Retina (tissue), 1 donor: ENCODE data around the gene FHIT.

Experiments
- DNase-seq: peaks from one replicate; pipeline ENCODE4 v3.0.0-alpha.2; 2016

FHIT gene

GRCh38 chr3:60756241-60757030 is 494.8 kb downstream of the FHIT start:
- DNase-seq, result no peak

DNA sequence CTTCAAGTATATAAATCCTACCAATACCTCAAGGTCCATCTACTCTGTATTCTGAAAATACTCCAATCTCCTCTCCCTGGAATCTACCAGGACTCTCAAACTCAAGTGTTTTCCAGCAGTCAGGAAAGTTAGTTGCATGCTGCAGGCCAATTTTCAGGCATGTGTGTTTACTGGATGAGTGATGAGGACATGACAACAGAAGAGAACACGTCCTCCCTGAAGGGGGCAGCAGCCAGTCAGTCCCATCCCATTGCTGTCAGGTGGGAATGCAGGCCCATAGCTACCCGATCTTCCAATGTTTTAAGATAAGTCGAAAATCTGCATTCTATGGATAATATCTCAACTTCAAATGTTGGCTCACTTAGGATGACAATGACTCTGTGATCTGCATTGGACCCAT is 496.2 kb downstream of the FHIT start:
- DNase-seq, result no peak

DNA sequence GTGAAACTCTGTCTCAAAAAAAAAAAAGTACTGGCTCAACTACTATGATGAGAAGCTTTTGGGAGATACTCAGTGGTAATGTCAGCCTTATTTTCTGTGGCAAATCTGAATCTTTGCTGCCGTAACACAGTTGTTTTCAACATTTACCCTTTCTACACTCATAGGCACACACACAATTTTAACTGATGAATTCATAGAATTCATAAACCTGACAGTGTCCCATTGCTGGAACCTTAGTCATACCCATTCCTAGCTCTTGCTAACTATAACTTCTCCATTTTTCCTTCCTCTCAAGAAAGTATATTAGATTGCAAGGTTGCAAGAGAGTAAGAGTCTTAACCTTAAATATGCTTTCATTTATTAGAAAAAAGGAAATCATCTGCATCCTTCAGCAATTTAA is 496.6 kb downstream of the FHIT start:
- DNase-seq, result no peak

DNA sequence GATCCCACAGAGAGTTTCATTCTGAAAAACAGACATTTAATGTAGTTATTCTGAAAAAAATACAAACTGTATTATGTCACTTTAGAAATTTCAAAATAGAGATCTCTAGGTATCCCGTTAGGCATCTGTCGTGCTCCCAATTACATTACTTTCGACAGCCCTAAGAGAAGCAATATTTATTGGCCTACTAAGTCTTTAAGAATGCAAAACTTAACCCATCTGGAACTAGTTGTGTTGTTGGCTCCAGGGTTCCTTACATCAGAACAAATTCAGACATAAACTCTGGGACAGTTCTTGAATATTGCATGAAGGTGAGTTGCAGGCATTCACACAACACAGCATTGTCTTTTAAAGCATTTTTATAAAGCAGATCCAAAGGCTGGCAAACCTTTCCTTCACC is 498.4 kb downstream of the FHIT start:
- peak; percentile 35 for DNase-seq

DNA sequence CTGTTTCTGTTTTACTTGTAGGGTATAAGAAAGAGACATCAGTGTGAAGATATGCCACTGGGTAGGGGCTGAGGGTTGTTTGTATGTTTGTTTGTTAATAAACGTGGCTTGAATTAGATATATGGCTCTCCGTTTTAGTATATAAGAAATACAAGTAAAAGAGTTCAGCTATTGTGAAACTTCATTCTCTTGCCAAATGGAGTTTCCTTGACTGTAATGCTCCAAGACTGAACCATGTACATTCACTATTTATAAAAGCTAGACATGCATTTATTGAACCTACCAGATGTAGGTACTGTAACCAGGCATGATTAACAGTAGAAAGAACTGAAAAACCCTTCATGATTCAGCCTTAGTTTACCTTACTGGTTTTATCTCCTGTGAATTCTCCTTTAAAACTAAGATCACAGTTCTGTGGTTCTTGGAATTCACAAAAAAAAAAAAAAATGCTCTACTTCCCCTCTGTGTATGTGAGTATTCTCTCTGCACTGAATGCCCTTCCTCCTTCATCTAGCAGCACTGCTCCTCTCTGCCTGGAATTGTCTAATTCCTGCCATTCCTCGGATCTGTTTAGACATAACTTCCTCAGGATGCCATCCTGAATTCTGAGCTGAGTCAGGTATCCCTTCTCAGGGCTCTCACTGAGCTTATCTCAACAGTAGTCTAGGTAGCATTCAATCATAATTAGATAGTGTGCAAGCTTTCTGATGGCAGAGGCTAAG is 504.4 kb downstream of the FHIT start:
- no peak for DNase-seq

- no peak for DNase-seq
Measured at GRCh38 chr3:60746043-60746638, 505.1 kb downstream of the FHIT start.

- DNase-seq, result peak; percentile 57
Measured at GRCh38 chr3:60743631-60744164, 507.6 kb downstream of the FHIT start.

DNA sequence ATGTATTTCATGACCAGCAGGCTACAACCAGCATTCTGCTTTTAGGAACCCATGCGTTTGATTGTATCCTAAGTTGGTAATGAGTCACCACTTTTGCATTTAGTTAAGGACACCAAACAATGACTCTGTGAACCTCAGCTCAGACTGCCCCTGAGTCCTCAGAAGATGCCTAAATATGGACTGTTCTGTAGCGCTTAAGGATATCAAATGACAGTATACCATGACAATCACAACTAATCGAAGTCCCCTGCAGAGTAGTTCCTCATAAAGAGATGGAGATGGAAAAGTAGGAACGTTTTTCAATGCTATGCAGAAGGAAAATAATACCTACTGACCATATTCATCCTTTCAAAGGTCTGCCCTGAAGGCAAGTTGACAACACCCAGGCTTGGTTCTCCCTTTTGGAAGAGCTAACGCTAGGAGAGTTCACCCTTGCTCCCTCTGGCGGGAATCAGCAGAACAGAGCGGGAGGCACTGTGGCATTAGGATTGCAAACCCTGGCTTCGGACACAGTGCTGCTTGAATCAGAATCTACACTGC is 508.6 kb downstream of the FHIT start:
- DNase-seq, result no peak

DNA sequence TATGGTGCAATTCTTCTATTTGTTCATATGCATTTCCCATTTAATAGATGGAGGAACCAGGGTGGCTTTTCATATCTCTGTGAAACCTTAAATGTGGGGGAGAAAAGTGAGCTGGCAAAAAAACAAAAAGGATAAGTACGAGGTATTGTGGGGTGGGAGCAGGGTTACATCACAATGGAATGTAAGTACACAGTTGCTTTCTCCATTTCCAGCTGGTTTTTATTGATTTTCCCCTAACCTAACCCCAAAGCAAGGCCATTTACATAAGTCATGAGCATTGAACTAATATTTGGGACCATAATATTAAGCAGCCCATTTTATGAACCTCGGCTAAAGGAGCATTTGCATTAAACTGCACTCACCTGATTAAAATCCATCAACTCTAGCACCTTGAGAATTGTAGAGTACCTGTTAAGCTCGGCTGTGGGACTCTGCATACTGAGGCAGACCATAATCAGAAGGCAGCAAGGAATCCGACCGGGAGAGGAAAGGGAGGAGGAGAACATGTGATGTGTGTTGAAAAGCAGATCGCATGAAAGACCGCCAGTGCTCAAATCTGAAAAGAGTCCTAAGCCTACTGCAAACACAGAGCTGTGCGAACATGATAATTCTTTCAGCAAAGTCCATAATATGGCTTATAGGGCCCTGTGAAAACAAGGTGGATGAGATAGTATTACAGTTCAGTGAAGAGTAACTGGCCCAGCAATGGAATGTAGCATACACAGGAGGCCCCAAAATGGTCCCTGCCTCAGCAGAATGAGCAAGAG is 513.4 kb downstream of the FHIT start:
- no peak for DNase-seq

DNA sequence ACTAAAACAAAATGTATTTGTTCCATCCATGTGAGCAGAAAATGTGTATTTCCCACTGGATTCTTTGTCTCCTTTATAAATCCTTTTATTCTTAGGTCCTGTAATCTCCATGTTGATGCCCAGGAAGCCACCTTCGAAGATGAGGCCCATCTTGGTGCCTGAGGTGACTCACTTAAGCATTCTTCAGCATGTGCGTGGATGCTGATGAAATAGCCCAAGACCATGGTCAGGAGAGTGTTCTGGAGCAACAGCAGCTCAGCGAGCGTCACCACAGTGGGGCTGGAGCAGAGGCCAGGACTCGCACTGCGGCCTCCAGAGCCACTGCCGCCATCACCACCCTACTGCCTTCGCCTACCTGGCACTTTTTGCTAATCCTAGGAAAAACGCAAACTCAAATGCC is 520.9 kb downstream of the FHIT start:
- DNase-seq, result no peak

DNA sequence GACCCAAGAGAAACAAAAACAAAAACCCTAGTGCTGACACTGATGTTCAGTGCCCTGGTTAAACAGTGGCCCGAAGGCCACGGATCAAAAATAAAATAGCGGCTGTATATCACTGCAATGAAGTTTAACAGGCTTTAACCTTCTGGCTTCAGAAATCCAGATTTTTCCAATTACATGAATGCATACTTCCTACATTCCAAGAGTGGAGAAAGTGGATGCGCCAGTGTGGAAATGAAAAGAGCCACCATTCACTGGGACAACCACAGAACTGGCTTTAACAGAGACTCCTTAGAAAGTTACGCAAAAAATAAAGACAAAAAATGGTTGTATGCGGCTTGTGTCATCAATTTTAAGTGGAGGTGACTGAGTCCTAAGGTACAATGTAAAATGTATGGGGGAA is 522.2 kb downstream of the FHIT start:
- no peak for DNase-seq

- DNase-seq, result no peak
Measured at GRCh38 chr3:60728006-60728405, 523.2 kb downstream of the FHIT start.

GRCh38 chr3:60720736-60721135 is 530.5 kb downstream of the FHIT start:
- no peak for DNase-seq

GRCh38 chr3:60716573-60716972 is 534.7 kb downstream of the FHIT start:
- no peak for DNase-seq

GRCh38 chr3:60708191-60708975 is 542.9 kb downstream of the FHIT start:
- no peak for DNase-seq

DNA sequence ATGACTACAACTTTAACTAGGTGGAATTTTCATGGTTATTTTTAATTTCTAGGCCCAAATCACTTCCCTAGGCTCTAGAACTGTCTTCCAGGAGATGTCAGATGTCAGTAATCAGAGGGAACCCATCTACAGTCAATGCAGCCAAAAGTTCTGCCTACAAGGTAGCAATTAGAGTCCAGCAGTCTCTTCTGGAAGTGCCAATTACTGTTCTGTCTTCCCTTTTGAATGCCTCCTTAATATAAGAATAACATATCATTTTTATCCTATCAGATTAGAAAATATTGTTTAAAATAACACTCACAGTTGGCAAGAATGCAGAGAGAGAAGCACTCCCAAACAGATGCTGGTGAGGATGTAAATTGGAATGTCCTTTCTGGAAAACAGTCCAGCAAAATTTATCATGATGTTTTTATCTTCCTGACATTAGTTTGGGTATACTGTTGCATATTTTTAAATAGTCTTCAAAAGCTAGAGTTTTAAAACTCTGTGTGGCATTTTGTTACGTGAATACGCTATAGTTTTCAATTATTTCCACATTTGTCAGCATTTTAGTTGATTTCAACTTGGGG is 543.7 kb downstream of the FHIT start:
- DNase-seq, result no peak

DNA sequence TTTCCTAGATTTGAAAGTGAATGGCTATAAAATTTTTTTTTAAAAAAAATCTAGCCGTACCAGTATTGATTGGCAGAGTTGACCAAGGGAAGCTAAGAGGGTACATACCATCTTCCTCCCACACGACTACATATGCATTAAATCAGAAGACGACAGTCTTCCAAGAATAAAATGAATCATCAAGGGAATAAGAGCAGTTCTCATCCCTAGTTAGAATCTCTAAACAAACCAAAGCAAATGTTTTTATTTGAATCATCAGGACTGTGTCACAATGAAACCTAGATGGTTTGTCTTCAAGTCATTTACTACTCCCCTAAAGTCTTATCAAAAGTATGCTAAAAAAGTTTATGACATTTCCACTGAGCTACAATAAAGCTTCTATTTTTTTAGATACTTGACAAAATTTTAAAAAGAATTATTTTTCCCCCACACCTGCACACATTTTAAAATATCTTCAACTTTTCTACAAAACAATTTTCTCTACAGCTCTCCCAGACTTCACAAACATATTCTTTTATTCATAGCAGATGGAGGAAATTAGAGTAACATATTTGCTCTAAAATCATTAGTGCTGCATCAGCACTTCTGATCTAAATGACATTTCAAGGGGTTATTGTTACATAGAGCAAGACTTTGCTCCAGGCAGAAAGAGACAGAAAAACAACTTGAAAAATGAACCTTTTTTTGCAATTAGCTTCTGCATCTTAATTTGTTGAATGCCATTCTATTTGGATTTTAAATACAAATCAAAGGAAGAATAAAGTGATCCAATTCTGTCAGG is 547.1 kb downstream of the FHIT start:
- DNase-seq, result no peak

DNA sequence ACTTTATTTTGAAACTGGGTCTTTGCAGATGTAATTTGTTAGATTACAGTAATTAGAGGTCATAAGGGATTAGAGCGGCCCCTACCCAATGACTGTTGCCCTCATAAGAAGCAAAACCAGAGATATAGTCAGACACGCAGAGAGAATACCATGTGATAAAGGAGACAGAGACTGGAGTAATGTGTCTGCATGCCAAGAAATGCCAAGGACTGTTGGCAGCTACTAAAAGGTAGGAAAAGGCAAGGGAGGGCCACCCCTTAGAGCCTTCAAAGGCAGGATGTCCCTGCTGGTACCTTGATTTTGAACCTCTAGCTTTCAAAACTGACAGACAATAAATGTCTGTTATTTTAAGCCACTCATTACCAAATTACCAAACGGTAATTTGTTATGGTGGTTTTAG is 548.2 kb downstream of the FHIT start:
- DNase-seq, result no peak

GRCh38 chr3:60698117-60698516 is 553.1 kb downstream of the FHIT start:
- DNase-seq, result no peak

GRCh38 chr3:60697132-60697531 is 554.1 kb downstream of the FHIT start:
- no peak for DNase-seq
